ENCODE measurements around the gene CDC5L.

Gene CDC5L

GRCh38 chr6:44453146-44453545, 65.6 kb downstream of the CDC5L start:
- DNase-seq (ENCODE audit: low read depth) = no peak

GRCh38 chr6:44454198-44454597, 66.7 kb downstream of the CDC5L start:
- no peak for DNase-seq (ENCODE audit: low read depth)

GRCh38 chr6:44456070-44456965, 68.8 kb downstream of the CDC5L start:
- DNase-seq (ENCODE audit: low read depth) = no peak

- no peak for DNase-seq (ENCODE audit: low read depth)
Measured at GRCh38 chr6:44456966-44457292, 69.4 kb downstream of the CDC5L start.

GRCh38 chr6:44457596-44457995, 70.1 kb downstream of the CDC5L start:
- DNase-seq (ENCODE audit: low read depth) = no peak

GRCh38 chr6:44458551-44458950, 71.0 kb downstream of the CDC5L start:
- DNase-seq (ENCODE audit: low read depth) = no peak

- DNase-seq (ENCODE audit: low read depth) = no peak
Measured at GRCh38 chr6:44462335-44462734, 74.8 kb downstream of the CDC5L start.

- no peak for DNase-seq (ENCODE audit: low read depth)
Measured at GRCh38 chr6:44462797-44463727, 75.6 kb downstream of the CDC5L start.

GRCh38 chr6:44463728-44464450, 76.4 kb downstream of the CDC5L start:
- no peak for DNase-seq (ENCODE audit: low read depth)

GRCh38 chr6:44464527-44465310, 77.2 kb downstream of the CDC5L start:
- DNase-seq (ENCODE audit: low read depth) = no peak

- no peak for DNase-seq (ENCODE audit: low read depth)
Measured at GRCh38 chr6:44466955-44467354, 79.4 kb downstream of the CDC5L start.

GRCh38 chr6:44468835-44469234, 81.3 kb downstream of the CDC5L start:
- no peak for DNase-seq (ENCODE audit: low read depth)

- DNase-seq (ENCODE audit: low read depth) = no peak
Measured at GRCh38 chr6:44470115-44470464, 82.6 kb downstream of the CDC5L start.

GRCh38 chr6:44470746-44471145, 83.2 kb downstream of the CDC5L start:
- no peak for DNase-seq (ENCODE audit: low read depth)

- no peak for DNase-seq (ENCODE audit: low read depth)
Measured at GRCh38 chr6:44471271-44471981, 83.9 kb downstream of the CDC5L start.

- no peak for DNase-seq (ENCODE audit: low read depth)
Measured at GRCh38 chr6:44472250-44472945, 84.9 kb downstream of the CDC5L start.

GRCh38 chr6:44473393-44474189, 86.1 kb downstream of the CDC5L start:
- DNase-seq (ENCODE audit: low read depth) = no peak

- DNase-seq (ENCODE audit: low read depth) = no peak
Measured at GRCh38 chr6:44474190-44474631, 86.7 kb downstream of the CDC5L start.

- no peak for DNase-seq (ENCODE audit: low read depth)
Measured at GRCh38 chr6:44474643-44475042, 87.1 kb downstream of the CDC5L start.

GRCh38 chr6:44475417-44475778, 87.9 kb downstream of the CDC5L start:
- DNase-seq (ENCODE audit: low read depth) = no peak
